Measurements from ENCODE around the gene CAST. TPM values are rescaled to one million over a fixed set of nuclear protein-coding genes. Genes with fewer than 3 reads are reported as not detected.
"Not testable (repeated sequence)": the region's sequence is repeated elsewhere in the genome, so short reads cannot be mapped to it uniquely, and the experiment has no call there.

Gene CAST, protein sequence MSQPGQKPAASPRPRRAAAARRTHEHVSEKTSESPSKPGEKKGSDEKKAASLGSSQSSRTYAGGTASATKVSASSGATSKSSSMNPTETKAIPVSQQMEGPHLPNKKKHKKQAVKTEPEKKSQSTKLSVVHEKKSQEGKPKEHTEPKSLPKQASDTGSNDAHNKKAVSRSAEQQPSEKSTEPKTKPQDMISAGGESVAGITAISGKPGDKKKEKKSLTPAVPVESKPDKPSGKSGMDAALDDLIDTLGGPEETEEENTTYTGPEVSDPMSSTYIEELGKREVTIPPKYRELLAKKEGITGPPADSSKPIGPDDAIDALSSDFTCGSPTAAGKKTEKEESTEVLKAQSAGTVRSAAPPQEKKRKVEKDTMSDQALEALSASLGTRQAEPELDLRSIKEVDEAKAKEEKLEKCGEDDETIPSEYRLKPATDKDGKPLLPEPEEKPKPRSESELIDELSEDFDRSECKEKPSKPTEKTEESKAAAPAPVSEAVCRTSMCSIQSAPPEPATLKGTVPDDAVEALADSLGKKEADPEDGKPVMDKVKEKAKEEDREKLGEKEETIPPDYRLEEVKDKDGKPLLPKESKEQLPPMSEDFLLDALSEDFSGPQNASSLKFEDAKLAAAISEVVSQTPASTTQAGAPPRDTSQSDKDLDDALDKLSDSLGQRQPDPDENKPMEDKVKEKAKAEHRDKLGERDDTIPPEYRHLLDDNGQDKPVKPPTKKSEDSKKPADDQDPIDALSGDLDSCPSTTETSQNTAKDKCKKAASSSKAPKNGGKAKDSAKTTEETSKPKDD
- 67.8 TPM for polyA plus RNA-seq (2012; ENCODE audit: missing spikeins)

- FAIRE-seq (peak; percentile 93), DNase-seq (ENCODE audit: insufficient read length) (peak; percentile 69)
- TF ChIP-seq POLR2AphosphoS5 (IDR thresholded peaks at IDR 0.05; ENCODE audit: low read depth, low read length): no peak
- no peak for TF ChIP-seq POLR2A (IDR thresholded peaks at IDR 0.05; ENCODE audit: low read depth, low read length)
- TF ChIP-seq TAF1 (IDR thresholded peaks at IDR 0.05; ENCODE audit: borderline replicate concordance, low read depth, low read length): no peak
Measured at GRCh38 chr5:96661855-96662724, at the start of gene CAST. TSS of gene CAST (plus strand) at chr5:96662376. CDS start at chr5:96662423, 47 bp downstream.

GRCh38 chr5:96614110-96614691 lies 48.0 kb upstream of the CAST start:
- TF ChIP-seq POLR2A (IDR thresholded peaks at IDR 0.05; ENCODE audit: low read depth, low read length) (no peak), TAF1 (IDR thresholded peaks at IDR 0.05; ENCODE audit: borderline replicate concordance, low read depth, low read length) (no peak), POLR2AphosphoS5 (IDR thresholded peaks at IDR 0.05; ENCODE audit: low read depth, low read length) (no peak)
- no peak for DNase-seq (ENCODE audit: insufficient read length)
- FAIRE-seq: peak; percentile 84

DNA sequence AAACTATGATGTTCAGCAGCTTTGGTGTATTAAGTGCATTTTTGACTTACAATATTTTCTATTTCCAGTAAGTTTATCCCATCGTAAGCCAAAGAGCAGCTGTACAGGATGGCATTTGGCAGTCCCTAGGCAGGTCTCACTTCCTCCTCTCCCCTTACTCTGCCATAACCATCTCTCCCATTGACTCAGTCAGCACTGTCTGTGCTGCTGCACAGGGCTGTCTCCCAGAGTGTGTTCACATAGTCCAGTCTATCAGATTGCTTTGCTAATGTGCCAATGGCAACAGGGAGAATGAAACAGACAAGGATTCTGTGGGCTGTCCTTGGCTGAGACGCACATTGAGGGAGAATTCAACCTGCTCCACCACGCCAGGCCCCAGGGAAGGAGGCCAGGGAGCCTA lies 47.0 kb upstream of the CAST start:
- DNase-seq (ENCODE audit: insufficient read length) (no peak), FAIRE-seq (no peak)
- no peak for TF ChIP-seq POLR2AphosphoS5 (IDR thresholded peaks at IDR 0.05; ENCODE audit: low read depth, low read length)
- no peak for TF ChIP-seq POLR2A (IDR thresholded peaks at IDR 0.05; ENCODE audit: low read depth, low read length)
- no peak for TF ChIP-seq TAF1 (IDR thresholded peaks at IDR 0.05; ENCODE audit: borderline replicate concordance, low read depth, low read length)

- DNase-seq (ENCODE audit: insufficient read length) (no peak), FAIRE-seq (no peak)
- TF ChIP-seq TAF1 (IDR thresholded peaks at IDR 0.05; ENCODE audit: borderline replicate concordance, low read depth, low read length) (no peak), POLR2AphosphoS5 (IDR thresholded peaks at IDR 0.05; ENCODE audit: low read depth, low read length) (no peak), POLR2A (IDR thresholded peaks at IDR 0.05; ENCODE audit: low read depth, low read length) (no peak)
Measured at GRCh38 chr5:96616801-96617200, 45.4 kb upstream of the CAST start.

- not testable (repeated sequence) for DNase-seq (ENCODE audit: insufficient read length); FAIRE-seq
Measured at GRCh38 chr5:96618311-96619016, 43.7 kb upstream of the CAST start.

GRCh38 chr5:96619946-96620345 lies 42.2 kb upstream of the CAST start:
- TF ChIP-seq POLR2AphosphoS5 (IDR thresholded peaks at IDR 0.05; ENCODE audit: low read depth, low read length): no peak
- TF ChIP-seq TAF1 (IDR thresholded peaks at IDR 0.05; ENCODE audit: borderline replicate concordance, low read depth, low read length): no peak
- TF ChIP-seq POLR2A (IDR thresholded peaks at IDR 0.05; ENCODE audit: low read depth, low read length): no peak
- DNase-seq (ENCODE audit: insufficient read length) (no peak), FAIRE-seq (no peak)

GRCh38 chr5:96624596-96624995 lies 37.6 kb upstream of the CAST start:
- no peak for TF ChIP-seq TAF1 (IDR thresholded peaks at IDR 0.05; ENCODE audit: borderline replicate concordance, low read depth, low read length)
- TF ChIP-seq POLR2AphosphoS5 (IDR thresholded peaks at IDR 0.05; ENCODE audit: low read depth, low read length): no peak
- no peak for TF ChIP-seq POLR2A (IDR thresholded peaks at IDR 0.05; ENCODE audit: low read depth, low read length)
- no peak for FAIRE-seq

DNA sequence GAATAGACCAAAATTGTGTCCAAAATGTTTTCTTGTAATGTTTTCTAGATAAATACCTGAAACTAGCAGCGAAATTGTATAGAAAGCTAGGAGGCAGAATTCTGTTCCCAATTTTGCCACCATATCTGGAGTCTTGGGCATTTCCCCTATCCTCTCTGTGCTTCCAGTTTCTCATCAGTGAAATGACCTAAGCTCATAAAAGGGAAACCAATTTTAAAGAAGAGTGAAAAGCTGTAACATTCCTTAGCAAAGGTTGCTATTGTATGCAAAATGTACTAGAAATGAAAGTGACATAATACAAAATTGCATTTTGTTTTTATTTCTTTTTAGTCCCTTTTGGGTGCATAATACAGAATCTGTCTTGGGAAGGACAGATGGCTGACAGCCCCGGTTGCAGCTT lies 36.8 kb upstream of the CAST start:
- DNase-seq (ENCODE audit: insufficient read length) (no peak), FAIRE-seq (no peak)
- no peak for TF ChIP-seq POLR2A (IDR thresholded peaks at IDR 0.05; ENCODE audit: low read depth, low read length)
- TF ChIP-seq POLR2AphosphoS5 (IDR thresholded peaks at IDR 0.05; ENCODE audit: low read depth, low read length): no peak
- TF ChIP-seq TAF1 (IDR thresholded peaks at IDR 0.05; ENCODE audit: borderline replicate concordance, low read depth, low read length): no peak

More at GRCh38 chr5:96624596-96624995, 37.6 kb upstream of the CAST start:
- no peak for DNase-seq (ENCODE audit: insufficient read length)

DNA sequence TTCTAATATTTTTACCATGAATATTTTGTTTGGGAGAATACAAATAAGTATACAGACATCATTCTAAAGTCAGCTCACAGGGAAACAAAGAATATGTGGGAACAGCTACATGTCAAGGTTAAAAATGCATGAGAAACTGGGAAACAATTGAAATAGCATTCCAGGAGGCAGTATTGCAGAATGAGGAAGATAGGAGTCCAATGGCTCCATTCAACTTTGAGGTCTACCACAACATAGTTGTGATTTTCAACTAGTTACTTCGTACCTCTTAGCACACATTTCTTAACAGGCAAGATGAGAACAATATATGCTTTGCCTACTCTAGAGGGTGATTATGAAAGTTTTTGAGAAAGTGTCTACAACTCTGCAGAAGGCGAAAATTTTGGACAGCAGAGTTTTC lies 35.2 kb upstream of the CAST start:
- no peak for FAIRE-seq
- no peak for DNase-seq (ENCODE audit: insufficient read length)
- TF ChIP-seq POLR2A (IDR thresholded peaks at IDR 0.05; ENCODE audit: low read depth, low read length): no peak
- TF ChIP-seq POLR2AphosphoS5 (IDR thresholded peaks at IDR 0.05; ENCODE audit: low read depth, low read length): no peak
- no peak for TF ChIP-seq TAF1 (IDR thresholded peaks at IDR 0.05; ENCODE audit: borderline replicate concordance, low read depth, low read length)

DNA sequence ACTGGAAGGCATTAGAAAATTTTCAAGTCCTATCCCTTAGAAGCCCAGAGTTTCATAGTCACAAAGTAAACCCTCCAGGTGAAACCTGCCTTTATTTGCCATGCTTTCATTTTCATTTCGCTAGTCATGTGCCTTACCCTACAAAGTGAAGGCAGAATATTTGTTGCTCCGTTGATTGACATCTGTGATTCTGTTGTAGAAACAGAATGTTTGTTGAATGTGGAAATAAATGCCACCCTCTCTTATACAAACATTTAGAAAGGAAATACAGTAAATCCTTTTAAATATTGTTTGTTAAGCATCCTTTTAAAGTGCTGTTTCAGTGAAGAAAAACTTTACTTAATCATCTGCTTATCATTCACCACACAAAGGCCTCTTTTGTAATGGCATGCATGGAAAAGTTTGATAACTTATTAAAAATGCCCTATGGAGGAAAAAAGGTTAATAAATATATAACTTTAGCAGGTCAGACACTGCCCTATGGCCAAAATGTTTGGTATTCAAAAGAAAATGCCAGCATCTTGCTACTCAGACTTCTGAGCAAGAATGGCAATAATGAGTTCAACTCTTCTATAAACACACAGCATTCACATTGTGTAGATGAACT lies 34.3 kb upstream of the CAST start:
- TF ChIP-seq POLR2A (IDR thresholded peaks at IDR 0.05; ENCODE audit: low read depth, low read length) (no peak), POLR2AphosphoS5 (IDR thresholded peaks at IDR 0.05; ENCODE audit: low read depth, low read length) (no peak), TAF1 (IDR thresholded peaks at IDR 0.05; ENCODE audit: borderline replicate concordance, low read depth, low read length) (no peak)
- FAIRE-seq (no peak), DNase-seq (ENCODE audit: insufficient read length) (no peak)
